Measurements from ENCODE around the gene MCMBP.

Gene MCMBP

DNA sequence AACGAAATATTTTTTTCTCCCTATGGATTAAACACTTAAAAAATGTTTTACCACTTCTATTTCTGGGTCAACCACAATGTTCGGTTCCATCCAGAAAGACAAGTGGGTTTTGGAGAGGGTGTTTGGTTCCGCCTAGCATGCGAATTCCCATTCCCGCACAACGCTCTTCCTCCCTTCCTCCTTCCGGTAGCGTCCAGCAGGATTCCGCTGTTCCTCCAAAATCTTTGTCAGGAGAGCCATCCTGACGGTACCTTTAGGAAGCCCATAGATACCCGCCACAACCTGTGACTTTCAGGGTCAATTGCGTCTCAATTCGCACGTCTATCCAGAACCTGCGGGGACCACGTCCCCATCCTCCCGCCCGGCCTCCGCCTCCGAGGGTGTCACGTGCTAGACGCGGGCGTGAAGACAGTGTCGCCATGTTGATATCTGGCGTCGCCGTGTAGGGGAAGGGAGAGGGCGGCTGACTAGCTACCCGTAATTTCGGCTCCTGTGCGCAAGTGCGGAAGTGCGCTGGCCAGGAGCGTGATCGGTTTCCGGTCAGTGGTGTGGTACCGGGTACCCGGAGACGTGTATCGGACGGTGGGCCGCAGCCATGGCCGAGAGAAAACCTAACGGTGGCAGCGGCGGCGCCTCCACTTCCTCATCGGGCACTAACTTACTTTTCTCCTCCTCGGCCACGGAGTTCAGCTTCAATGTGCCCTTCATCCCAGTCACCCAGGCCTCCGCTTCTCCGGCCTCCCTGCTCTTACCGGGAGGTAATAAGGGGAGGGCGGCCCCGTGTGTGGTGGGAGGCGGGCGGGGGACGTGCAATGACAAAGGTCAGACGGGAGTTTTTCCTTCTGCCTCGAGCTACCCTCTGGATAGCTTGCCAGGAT lies 19.8 kb upstream of the MCMBP start, which contains the start of gene SEC23IP (continued):
- TF ChIP-seq, protein P1, sequence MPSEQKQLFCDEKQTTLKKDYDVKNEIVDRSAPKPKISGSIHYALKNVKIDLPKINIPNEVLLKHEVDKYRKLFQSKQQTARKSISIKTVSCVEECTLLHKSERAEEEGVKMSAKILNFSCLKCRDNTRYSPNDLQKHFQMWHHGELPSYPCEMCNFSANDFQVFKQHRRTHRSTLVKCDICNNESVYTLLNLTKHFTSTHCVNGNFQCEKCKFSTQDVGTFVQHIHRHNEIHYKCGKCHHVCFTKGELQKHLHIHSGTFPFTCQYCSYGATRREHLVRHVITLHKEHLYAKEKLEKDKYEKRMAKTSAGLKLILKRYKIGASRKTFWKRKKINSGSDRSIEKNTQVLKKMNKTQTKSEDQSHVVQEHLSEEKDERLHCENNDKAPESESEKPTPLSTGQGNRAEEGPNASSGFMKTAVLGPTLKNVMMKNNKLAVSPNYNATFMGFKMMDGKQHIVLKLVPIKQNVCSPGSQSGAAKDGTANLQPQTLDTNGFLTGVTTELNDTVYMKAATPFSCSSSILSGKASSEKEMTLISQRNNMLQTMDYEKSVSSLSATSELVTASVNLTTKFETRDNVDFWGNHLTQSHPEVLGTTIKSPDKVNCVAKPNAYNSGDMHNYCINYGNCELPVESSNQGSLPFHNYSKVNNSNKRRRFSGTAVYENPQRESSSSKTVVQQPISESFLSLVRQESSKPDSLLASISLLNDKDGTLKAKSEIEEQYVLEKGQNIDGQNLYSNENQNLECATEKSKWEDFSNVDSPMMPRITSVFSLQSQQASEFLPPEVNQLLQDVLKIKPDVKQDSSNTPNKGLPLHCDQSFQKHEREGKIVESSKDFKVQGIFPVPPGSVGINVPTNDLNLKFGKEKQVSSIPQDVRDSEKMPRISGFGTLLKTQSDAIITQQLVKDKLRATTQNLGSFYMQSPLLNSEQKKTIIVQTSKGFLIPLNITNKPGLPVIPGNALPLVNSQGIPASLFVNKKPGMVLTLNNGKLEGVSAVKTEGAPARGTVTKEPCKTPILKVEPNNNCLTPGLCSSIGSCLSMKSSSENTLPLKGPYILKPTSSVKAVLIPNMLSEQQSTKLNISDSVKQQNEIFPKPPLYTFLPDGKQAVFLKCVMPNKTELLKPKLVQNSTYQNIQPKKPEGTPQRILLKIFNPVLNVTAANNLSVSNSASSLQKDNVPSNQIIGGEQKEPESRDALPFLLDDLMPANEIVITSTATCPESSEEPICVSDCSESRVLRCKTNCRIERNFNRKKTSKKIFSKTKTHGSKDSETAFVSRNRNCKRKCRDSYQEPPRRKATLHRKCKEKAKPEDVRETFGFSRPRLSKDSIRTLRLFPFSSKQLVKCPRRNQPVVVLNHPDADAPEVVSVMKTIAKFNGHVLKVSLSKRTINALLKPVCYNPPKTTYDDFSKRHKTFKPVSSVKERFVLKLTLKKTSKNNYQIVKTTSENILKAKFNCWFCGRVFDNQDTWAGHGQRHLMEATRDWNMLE (tag by site-specific recombination; conservative IDR thresholded peaks at IDR 0.05; ENCODE audit: low read depth), result peak; percentile 75
- TF ChIP-seq, protein P2, sequence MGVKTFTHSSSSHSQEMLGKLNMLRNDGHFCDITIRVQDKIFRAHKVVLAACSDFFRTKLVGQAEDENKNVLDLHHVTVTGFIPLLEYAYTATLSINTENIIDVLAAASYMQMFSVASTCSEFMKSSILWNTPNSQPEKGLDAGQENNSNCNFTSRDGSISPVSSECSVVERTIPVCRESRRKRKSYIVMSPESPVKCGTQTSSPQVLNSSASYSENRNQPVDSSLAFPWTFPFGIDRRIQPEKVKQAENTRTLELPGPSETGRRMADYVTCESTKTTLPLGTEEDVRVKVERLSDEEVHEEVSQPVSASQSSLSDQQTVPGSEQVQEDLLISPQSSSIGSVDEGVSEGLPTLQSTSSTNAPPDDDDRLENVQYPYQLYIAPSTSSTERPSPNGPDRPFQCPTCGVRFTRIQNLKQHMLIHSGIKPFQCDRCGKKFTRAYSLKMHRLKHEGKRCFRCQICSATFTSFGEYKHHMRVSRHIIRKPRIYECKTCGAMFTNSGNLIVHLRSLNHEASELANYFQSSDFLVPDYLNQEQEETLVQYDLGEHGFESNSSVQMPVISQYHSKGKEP (tag by site-specific recombination; IDR thresholded peaks at IDR 0.05), result no peak
- TF ChIP-seq, protein P3, sequence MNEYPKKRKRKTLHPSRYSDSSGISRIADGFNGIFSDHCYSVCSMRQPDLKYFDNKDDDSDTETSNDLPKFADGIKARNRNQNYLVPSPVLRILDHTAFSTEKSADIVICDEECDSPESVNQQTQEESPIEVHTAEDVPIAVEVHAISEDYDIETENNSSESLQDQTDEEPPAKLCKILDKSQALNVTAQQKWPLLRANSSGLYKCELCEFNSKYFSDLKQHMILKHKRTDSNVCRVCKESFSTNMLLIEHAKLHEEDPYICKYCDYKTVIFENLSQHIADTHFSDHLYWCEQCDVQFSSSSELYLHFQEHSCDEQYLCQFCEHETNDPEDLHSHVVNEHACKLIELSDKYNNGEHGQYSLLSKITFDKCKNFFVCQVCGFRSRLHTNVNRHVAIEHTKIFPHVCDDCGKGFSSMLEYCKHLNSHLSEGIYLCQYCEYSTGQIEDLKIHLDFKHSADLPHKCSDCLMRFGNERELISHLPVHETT (tag by site-specific recombination; IDR thresholded peaks at IDR 0.05), result peak; percentile 86
- TF ChIP-seq ZEB2 (tag by site-specific recombination; IDR thresholded peaks at IDR 0.05), result peak; percentile 89
- TF ChIP-seq ZNF548 (tag by site-specific recombination; IDR thresholded peaks at IDR 0.05), result 0 out of 2 replicates have a peak, but pooled peaks have one; percentile 30
- TF ChIP-seq ZNF585B (tag by site-specific recombination; IDR thresholded peaks at IDR 0.05), result no peak
- TF ChIP-seq, protein P4, sequence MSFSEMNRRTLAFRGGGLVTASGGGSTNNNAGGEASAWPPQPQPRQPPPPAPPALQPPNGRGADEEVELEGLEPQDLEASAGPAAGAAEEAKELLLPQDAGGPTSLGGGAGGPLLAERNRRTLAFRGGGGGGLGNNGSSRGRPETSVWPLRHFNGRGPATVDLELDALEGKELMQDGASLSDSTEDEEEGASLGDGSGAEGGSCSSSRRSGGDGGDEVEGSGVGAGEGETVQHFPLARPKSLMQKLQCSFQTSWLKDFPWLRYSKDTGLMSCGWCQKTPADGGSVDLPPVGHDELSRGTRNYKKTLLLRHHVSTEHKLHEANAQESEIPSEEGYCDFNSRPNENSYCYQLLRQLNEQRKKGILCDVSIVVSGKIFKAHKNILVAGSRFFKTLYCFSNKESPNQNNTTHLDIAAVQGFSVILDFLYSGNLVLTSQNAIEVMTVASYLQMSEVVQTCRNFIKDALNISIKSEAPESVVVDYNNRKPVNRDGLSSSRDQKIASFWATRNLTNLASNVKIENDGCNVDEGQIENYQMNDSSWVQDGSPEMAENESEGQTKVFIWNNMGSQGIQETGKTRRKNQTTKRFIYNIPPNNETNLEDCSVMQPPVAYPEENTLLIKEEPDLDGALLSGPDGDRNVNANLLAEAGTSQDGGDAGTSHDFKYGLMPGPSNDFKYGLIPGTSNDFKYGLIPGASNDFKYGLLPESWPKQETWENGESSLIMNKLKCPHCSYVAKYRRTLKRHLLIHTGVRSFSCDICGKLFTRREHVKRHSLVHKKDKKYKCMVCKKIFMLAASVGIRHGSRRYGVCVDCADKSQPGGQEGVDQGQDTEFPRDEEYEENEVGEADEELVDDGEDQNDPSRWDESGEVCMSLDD (tag by site-specific recombination; IDR thresholded peaks at IDR 0.05), result no peak
- TF ChIP-seq ZNF292 (tag by site-specific recombination; IDR thresholded peaks at IDR 0.05; ENCODE audit: borderline replicate concordance, low read depth), result no peak
- TF ChIP-seq, protein P5, sequence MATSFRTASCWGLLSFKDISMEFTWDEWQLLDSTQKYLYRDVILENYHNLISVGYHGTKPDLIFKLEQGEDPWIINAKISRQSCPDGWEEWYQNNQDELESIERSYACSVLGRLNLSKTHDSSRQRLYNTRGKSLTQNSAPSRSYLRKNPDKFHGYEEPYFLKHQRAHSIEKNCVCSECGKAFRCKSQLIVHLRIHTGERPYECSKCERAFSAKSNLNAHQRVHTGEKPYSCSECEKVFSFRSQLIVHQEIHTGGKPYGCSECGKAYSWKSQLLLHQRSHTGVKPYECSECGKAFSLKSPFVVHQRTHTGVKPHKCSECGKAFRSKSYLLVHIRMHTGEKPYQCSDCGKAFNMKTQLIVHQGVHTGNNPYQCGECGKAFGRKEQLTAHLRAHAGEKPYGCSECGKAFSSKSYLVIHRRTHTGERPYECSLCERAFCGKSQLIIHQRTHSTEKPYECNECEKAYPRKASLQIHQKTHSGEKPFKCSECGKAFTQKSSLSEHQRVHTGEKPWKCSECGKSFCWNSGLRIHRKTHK (tag by site-specific recombination; IDR thresholded peaks at IDR 0.05), result no peak
- peak; percentile 61; the same call in 1 of the 2 replicates for TF ChIP-seq WT1 (tag by site-specific recombination; IDR thresholded peaks at IDR 0.05)
- TF ChIP-seq ZNF366 (tag by site-specific recombination; conservative IDR thresholded peaks at IDR 0.05), result peak; percentile 92
- TF ChIP-seq ZNF792 (tag by site-specific recombination; IDR thresholded peaks at IDR 0.05), result 0 out of 2 replicates have a peak, but pooled peaks have one; percentile 36
- TF ChIP-seq ZNF155 (tag by site-specific recombination; IDR thresholded peaks at IDR 0.05), result no peak
- no peak for TF ChIP-seq ZNF549 (tag by site-specific recombination; IDR thresholded peaks at IDR 0.05)
- TF ChIP-seq KLF10 (tag by site-specific recombination; IDR thresholded peaks at IDR 0.05), result 0 out of 2 replicates have a peak, but pooled peaks have one; percentile 47
- TF ChIP-seq ZNF133 (tag by site-specific recombination; IDR thresholded peaks at IDR 0.05), result no peak
- TF ChIP-seq KLF9 (tag by site-specific recombination; IDR thresholded peaks at IDR 0.05; ENCODE audit: low read depth), result peak; percentile 44; the same call in 1 of the 2 replicates
- TF ChIP-seq, protein P6, sequence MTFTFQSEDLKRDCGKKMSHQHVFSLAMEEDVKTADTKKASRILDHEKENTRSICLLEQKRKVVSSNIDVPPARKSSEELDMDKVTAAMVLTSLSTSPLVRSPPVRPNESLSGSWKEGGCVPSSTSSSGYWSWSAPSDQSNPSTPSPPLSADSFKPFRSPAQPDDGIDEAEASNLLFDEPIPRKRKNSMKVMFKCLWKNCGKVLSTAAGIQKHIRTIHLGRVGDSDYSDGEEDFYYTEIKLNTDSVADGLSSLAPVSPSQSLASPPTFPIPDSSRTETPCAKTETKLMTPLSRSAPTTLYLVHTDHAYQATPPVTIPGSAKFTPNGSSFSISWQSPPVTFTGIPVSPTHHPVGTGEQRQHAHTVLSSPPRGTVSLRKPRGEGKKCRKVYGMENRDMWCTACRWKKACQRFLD (tag by site-specific recombination; IDR thresholded peaks at IDR 0.05), result no peak
- peak; percentile 81 for TF ChIP-seq ZNF335 (tag by site-specific recombination; conservative IDR thresholded peaks at IDR 0.05)
- no peak for TF ChIP-seq ZNF248 (tag by site-specific recombination; IDR thresholded peaks at IDR 0.05)
- TF ChIP-seq, protein P7, sequence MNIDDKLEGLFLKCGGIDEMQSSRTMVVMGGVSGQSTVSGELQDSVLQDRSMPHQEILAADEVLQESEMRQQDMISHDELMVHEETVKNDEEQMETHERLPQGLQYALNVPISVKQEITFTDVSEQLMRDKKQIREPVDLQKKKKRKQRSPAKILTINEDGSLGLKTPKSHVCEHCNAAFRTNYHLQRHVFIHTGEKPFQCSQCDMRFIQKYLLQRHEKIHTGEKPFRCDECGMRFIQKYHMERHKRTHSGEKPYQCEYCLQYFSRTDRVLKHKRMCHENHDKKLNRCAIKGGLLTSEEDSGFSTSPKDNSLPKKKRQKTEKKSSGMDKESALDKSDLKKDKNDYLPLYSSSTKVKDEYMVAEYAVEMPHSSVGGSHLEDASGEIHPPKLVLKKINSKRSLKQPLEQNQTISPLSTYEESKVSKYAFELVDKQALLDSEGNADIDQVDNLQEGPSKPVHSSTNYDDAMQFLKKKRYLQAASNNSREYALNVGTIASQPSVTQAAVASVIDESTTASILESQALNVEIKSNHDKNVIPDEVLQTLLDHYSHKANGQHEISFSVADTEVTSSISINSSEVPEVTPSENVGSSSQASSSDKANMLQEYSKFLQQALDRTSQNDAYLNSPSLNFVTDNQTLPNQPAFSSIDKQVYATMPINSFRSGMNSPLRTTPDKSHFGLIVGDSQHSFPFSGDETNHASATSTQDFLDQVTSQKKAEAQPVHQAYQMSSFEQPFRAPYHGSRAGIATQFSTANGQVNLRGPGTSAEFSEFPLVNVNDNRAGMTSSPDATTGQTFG (tag by site-specific recombination; IDR thresholded peaks at IDR 0.05; ENCODE audit: borderline replicate concordance), result no peak
- TF ChIP-seq ZNF426 (tag by site-specific recombination; IDR thresholded peaks at IDR 0.05), result no peak

Data from HEK293 (cell line).